GM21723 (cell line): ENCODE measurements around the gene MYO5A.

Experiments
- ATAC-seq: cut with Tn5 transposase; IDR thresholded peaks from one replicate; pipeline ENCODE4 v1.9.1; 2021; ENCODE audit warnings: mild to moderate bottlenecking, moderate library complexity; ENCODE audit not compliant: unreplicated experiment

MYO5A gene

GRCh38 chr15:52263563-52264282 lies 265.0 kb downstream of the MYO5A start:
- ATAC-seq, result no peak

- no peak for ATAC-seq
Observed at GRCh38 chr15:52262364-52262763, 266.3 kb downstream of the MYO5A start.

DNA sequence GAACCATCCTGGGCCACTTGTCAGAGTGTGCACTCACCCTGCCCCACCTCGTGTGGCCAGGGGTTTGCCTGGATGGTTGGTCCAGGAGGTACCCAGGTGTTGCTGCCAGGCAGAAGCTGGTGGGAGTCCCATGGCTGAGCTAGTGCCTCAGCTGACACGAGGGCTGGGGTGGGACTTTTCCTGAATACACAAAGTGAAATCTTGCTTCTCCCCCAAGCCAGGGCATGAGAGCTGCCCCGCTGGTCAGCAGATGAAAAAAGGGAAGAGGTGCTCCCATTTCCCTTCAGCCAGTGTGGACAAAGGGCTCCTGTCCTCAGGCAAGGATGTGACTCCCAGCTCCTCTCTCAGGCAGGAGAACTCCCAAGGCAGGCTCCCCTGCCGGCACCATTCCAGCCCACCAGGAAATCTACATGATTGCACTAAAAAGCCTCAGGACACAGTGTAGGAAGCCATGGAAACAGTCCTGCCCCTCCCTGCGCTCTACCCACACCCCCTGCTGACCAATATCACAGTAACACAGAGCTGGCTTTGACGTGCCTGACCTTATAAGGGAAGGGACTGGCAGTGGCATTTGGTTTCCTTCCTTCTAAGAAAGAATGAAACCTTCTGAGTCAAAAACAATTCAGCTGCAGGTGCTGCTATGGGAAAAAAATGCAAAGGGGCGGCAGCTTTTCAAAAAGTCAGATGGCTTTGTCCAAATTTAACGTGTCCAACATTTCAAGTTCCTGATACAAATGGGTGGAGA lies 267.0 kb downstream of the MYO5A start:
- ATAC-seq, result peak; percentile 99

DNA sequence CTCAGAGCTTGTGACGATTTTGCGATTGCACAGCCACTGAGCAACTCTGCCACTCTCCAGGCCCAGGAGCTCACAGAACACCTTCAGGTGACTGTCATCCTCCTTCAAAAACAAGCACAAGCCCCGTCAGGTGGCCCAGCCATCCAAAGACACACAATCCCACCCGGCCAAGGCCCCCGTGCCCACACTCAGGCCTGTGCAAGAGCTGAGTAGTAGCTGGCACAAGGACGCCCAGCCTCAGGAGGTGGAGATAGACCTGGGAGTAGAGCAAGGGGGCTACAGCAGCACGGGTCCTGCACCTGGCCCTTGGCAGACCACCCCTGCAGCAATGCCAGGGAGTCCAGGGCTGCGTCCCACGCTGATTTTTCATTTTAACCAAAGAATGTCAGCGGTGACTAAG lies 267.7 kb downstream of the MYO5A start:
- ATAC-seq, result no peak

DNA sequence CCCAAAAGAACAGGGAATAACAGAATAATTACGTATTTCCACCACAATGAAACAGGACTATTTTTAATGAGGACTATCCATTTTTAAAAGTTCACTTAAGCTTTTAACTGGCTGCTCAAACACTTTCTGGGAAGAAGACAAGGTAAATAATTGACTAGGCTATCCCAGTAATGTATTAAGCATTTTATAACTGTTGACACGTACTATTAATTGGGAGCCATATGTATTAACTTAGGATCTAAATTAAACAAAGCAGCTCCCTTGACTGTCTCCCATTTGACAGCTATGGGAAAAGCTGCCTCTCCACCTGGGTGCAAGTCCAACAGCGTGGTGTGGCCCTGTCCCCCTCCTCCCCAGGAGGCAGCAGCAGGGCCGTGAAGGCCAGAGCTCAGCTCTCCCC lies 269.2 kb downstream of the MYO5A start:
- ATAC-seq, result no peak

- no peak for ATAC-seq
Observed at GRCh38 chr15:52258461-52258860, 270.2 kb downstream of the MYO5A start.

- ATAC-seq, result no peak
Observed at GRCh38 chr15:52257734-52258062, 271.0 kb downstream of the MYO5A start.
